Nephron progenitor cell (in vitro differentiated cells): ENCODE results near the gene SORCS2.

ENCODE experiments used
- DNase-seq: peaks from one replicate; pipeline ENCODE4 v3.0.0; 2021
- H3K27ac Mint-ChIP-seq: 2 replicates; pipeline ENCODE4 v1.8.0; 2021; ENCODE audit warnings: mild to moderate bottlenecking, moderate library complexity, mixed read lengths
- H3K27me3 Mint-ChIP-seq: 2 replicates; pipeline ENCODE4 v1.8.0; 2021; ENCODE audit warnings: mild to moderate bottlenecking, low read depth, mixed read lengths; ENCODE audit not compliant: poor library complexity
- H3K36me3 Mint-ChIP-seq: 2 replicates; pipeline ENCODE4 v1.8.0; 2021; ENCODE audit warnings: low read depth, mixed read lengths
- H3K4me1 Mint-ChIP-seq: 2 replicates; pipeline ENCODE4 v1.8.0; 2021; ENCODE audit warnings: mixed read lengths
- H3K4me3 Mint-ChIP-seq: 2 replicates; pipeline ENCODE4 v1.8.0; 2021; ENCODE audit warnings: mild to moderate bottlenecking, moderate library complexity, mixed read lengths
- H3K9me3 Mint-ChIP-seq: 2 replicates; pipeline ENCODE4 v1.8.0; 2021; ENCODE audit warnings: mild to moderate bottlenecking, moderate library complexity, mixed read lengths
- CTCF ChIP-seq: fragments of 200-600 bp; sonication (generic); IDR thresholded peaks from 2 replicates; pipeline ENCODE4 v1.5.0; 2021; ENCODE audit warnings: antibody characterized with exemption

SORCS2 gene

GRCh38 chr4:7518871-7519637 lies 326.7 kb downstream of the SORCS2 start:
- Mint-ChIP-seq H3K36me3 (no peaks in the 10 kb centered on the region), H3K27ac (no peak overlapping the region), H3K4me1 (peaks cover 53% of the 10 kb centered on the region), H3K9me3 (no peaks in the 10 kb centered on the region), H3K27me3 (peaks cover 23% of the 10 kb centered on the region), H3K4me3 (no peak overlapping the region)
- no peak for DNase-seq
- TF ChIP-seq CTCF = no peak

- peaks cover 55% of the 10 kb centered on the region for H3K4me1 Mint-ChIP-seq
- H3K9me3 Mint-ChIP-seq = no peaks in the 10 kb centered on the region
- H3K36me3 Mint-ChIP-seq = no peaks in the 10 kb centered on the region
- TF ChIP-seq CTCF = no peak
- no peak overlapping the region for H3K27ac Mint-ChIP-seq
- DNase-seq = no peak
- no peak overlapping the region for H3K4me3 Mint-ChIP-seq
- H3K27me3 Mint-ChIP-seq = peaks cover 20% of the 10 kb centered on the region
These were observed 327.5 kb downstream of the SORCS2 start for GRCh38 chr4:7519638-7520376.

- DNase-seq = no peak
- no peaks in the 10 kb centered on the region for H3K36me3 Mint-ChIP-seq
- peaks cover 40% of the 10 kb centered on the region for H3K4me1 Mint-ChIP-seq
- H3K27me3 Mint-ChIP-seq = peaks cover 20% of the 10 kb centered on the region
- H3K9me3 Mint-ChIP-seq = no peaks in the 10 kb centered on the region
- no peak overlapping the region for H3K4me3 Mint-ChIP-seq
- H3K27ac Mint-ChIP-seq = no peak overlapping the region
- TF ChIP-seq CTCF = no peak
These were observed 329.3 kb downstream of the SORCS2 start for GRCh38 chr4:7521666-7522065.

GRCh38 chr4:7522452-7523220 lies 330.3 kb downstream of the SORCS2 start:
- no peak for TF ChIP-seq CTCF
- H3K4me1 Mint-ChIP-seq = peaks cover 36% of the 10 kb centered on the region
- no peaks in the 10 kb centered on the region for H3K36me3 Mint-ChIP-seq
- no peak overlapping the region for H3K4me3 Mint-ChIP-seq
- H3K9me3 Mint-ChIP-seq = no peaks in the 10 kb centered on the region
- no peak for DNase-seq
- H3K27ac Mint-ChIP-seq = no peak overlapping the region
- H3K27me3 Mint-ChIP-seq = peaks cover 20% of the 10 kb centered on the region

- TF ChIP-seq CTCF = no peak
- Mint-ChIP-seq H3K9me3 (no peaks in the 10 kb centered on the region), H3K27me3 (peaks cover 20% of the 10 kb centered on the region), H3K36me3 (no peaks in the 10 kb centered on the region), H3K4me1 (peaks cover 39% of the 10 kb centered on the region), H3K27ac (no peak overlapping the region), H3K4me3 (no peak overlapping the region)
- no peak for DNase-seq
These were observed 331.2 kb downstream of the SORCS2 start for GRCh38 chr4:7523526-7523925.
